ENCODE measurements around the gene ILF2. TPM values are rescaled to one million over a fixed set of nuclear protein-coding genes. Genes with fewer than 3 reads are reported as not detected.

Gene ILF2
- total and polyA plus RNA-seq, 2 of the 13 experiments (the other 11 are each of a cell fraction or from before 2014, with no cell fraction given) = 292 to 366 TPM

DNA sequence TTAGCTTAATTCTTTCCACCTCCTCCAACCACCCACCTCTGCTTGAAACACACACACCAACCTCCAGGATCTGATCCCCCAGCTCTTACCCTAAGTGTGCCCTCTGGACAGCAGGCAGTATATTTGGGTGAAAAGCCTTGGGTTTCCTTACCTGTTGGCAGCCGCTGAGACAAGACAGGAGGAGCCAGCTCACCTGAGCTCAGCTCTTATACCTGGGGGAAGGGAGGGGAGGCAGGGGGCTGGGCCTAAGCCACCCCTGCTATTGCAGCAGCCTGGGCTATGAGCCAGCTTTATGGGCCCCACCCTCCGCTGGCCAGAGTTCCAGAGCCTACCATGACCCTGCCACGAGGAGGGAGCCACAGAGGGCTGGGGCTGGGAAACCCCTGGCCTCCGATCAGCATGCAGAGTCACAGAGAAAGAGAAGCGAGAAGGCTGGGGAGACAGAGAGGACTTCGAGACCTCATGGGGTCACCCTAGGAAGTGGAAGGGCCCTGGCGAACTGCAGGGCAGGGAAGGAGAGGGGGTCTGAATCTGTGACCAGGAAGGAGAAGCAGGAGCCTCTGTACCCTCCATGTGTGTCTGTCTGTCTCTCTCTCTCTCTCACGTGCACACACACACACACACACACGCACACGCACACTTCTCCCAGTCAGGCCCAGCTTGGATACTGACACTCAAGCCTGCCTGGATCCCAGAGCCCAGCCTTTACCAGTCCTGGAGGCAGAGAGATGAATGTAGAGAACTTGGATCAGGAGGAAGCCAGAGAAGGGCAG, 54.5 kb downstream of the ILF2 start, which contains the start of gene S100A14 (continued):
- TF ChIP-seq, protein P1, sequence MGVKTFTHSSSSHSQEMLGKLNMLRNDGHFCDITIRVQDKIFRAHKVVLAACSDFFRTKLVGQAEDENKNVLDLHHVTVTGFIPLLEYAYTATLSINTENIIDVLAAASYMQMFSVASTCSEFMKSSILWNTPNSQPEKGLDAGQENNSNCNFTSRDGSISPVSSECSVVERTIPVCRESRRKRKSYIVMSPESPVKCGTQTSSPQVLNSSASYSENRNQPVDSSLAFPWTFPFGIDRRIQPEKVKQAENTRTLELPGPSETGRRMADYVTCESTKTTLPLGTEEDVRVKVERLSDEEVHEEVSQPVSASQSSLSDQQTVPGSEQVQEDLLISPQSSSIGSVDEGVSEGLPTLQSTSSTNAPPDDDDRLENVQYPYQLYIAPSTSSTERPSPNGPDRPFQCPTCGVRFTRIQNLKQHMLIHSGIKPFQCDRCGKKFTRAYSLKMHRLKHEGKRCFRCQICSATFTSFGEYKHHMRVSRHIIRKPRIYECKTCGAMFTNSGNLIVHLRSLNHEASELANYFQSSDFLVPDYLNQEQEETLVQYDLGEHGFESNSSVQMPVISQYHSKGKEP (CRISPR knock-in tag; IDR thresholded peaks at IDR 0.05) = no peak
- TF ChIP-seq NFYC (CRISPR knock-in tag; IDR thresholded peaks at IDR 0.05) = no peak
- TF ChIP-seq, protein P2, sequence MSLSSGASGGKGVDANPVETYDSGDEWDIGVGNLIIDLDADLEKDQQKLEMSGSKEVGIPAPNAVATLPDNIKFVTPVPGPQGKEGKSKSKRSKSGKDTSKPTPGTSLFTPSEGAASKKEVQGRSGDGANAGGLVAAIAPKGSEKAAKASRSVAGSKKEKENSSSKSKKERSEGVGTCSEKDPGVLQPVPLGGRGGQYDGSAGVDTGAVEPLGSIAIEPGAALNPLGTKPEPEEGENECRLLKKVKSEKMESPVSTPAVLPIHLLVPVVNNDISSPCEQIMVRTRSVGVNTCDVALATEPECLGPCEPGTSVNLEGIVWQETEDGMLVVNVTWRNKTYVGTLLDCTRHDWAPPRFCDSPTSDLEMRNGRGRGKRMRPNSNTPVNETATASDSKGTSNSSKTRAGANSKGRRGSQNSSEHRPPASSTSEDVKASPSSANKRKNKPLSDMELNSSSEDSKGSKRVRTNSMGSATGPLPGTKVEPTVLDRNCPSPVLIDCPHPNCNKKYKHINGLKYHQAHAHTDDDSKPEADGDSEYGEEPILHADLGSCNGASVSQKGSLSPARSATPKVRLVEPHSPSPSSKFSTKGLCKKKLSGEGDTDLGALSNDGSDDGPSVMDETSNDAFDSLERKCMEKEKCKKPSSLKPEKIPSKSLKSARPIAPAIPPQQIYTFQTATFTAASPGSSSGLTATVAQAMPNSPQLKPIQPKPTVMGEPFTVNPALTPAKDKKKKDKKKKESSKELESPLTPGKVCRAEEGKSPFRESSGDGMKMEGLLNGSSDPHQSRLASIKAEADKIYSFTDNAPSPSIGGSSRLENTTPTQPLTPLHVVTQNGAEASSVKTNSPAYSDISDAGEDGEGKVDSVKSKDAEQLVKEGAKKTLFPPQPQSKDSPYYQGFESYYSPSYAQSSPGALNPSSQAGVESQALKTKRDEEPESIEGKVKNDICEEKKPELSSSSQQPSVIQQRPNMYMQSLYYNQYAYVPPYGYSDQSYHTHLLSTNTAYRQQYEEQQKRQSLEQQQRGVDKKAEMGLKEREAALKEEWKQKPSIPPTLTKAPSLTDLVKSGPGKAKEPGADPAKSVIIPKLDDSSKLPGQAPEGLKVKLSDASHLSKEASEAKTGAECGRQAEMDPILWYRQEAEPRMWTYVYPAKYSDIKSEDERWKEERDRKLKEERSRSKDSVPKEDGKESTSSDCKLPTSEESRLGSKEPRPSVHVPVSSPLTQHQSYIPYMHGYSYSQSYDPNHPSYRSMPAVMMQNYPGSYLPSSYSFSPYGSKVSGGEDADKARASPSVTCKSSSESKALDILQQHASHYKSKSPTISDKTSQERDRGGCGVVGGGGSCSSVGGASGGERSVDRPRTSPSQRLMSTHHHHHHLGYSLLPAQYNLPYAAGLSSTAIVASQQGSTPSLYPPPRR (CRISPR knock-in tag; IDR thresholded peaks at IDR 0.05; ENCODE audit: borderline replicate concordance) = no peak
- no peak for TF ChIP-seq STAG1 (CRISPR knock-in tag; IDR thresholded peaks at IDR 0.05)
- no peak for TF ChIP-seq ETV5 (CRISPR knock-in tag; IDR thresholded peaks at IDR 0.05; ENCODE audit: borderline replicate concordance)
- no peak for TF ChIP-seq IKZF4 (CRISPR knock-in tag; IDR thresholded peaks at IDR 0.05; ENCODE audit: borderline replicate concordance, low read depth, not compliant biosample characterization)
- no peak for TF ChIP-seq ZSCAN22 (CRISPR knock-in tag; IDR thresholded peaks at IDR 0.05)
- TF ChIP-seq NRL (CRISPR knock-in tag; IDR thresholded peaks at IDR 0.05; ENCODE audit: borderline replicate concordance) = 0 out of 2 replicates have a peak, but pooled peaks have one; percentile 49
- TF ChIP-seq, protein P3, sequence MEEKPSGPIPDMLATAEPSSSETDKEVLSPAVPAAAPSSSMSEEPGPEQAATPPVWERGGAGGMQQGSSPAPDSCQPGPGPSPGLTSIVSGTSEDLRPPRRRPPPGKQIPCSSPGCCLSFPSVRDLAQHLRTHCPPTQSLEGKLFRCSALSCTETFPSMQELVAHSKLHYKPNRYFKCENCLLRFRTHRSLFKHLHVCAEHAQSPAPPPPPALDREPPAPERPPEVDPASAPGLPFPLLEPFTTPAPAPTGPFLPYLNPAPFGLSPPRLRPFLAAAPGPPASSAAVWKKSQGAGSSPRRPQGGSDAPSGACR (CRISPR knock-in tag; IDR thresholded peaks at IDR 0.05) = no peak
- TF ChIP-seq, protein P4, sequence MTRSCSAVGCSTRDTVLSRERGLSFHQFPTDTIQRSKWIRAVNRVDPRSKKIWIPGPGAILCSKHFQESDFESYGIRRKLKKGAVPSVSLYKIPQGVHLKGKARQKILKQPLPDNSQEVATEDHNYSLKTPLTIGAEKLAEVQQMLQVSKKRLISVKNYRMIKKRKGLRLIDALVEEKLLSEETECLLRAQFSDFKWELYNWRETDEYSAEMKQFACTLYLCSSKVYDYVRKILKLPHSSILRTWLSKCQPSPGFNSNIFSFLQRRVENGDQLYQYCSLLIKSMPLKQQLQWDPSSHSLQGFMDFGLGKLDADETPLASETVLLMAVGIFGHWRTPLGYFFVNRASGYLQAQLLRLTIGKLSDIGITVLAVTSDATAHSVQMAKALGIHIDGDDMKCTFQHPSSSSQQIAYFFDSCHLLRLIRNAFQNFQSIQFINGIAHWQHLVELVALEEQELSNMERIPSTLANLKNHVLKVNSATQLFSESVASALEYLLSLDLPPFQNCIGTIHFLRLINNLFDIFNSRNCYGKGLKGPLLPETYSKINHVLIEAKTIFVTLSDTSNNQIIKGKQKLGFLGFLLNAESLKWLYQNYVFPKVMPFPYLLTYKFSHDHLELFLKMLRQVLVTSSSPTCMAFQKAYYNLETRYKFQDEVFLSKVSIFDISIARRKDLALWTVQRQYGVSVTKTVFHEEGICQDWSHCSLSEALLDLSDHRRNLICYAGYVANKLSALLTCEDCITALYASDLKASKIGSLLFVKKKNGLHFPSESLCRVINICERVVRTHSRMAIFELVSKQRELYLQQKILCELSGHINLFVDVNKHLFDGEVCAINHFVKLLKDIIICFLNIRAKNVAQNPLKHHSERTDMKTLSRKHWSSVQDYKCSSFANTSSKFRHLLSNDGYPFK (CRISPR knock-in tag; IDR thresholded peaks at IDR 0.05; ENCODE audit: borderline replicate concordance) = no peak
- TF ChIP-seq ZNF879 (CRISPR knock-in tag; IDR thresholded peaks at IDR 0.05) = no peak
- TF ChIP-seq CREM (IDR thresholded peaks at IDR 0.05) = no peak
- no peak for TF ChIP-seq CREM (CRISPR knock-in tag; IDR thresholded peaks at IDR 0.05)
- TF ChIP-seq NCOA1 (CRISPR knock-in tag; IDR thresholded peaks at IDR 0.05) = no peak
- TF ChIP-seq, protein P5, sequence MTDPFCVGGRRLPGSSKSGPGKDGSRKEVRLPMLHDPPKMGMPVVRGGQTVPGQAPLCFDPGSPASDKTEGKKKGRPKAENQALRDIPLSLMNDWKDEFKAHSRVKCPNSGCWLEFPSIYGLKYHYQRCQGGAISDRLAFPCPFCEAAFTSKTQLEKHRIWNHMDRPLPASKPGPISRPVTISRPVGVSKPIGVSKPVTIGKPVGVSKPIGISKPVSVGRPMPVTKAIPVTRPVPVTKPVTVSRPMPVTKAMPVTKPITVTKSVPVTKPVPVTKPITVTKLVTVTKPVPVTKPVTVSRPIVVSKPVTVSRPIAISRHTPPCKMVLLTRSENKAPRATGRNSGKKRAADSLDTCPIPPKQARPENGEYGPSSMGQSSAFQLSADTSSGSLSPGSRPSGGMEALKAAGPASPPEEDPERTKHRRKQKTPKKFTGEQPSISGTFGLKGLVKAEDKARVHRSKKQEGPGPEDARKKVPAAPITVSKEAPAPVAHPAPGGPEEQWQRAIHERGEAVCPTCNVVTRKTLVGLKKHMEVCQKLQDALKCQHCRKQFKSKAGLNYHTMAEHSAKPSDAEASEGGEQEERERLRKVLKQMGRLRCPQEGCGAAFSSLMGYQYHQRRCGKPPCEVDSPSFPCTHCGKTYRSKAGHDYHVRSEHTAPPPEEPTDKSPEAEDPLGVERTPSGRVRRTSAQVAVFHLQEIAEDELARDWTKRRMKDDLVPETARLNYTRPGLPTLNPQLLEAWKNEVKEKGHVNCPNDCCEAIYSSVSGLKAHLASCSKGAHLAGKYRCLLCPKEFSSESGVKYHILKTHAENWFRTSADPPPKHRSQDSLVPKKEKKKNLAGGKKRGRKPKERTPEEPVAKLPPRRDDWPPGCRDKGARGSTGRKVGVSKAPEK (CRISPR knock-in tag; IDR thresholded peaks at IDR 0.05; ENCODE audit: borderline replicate concordance) = no peak
- no peak for TF ChIP-seq ZMYM2 (CRISPR knock-in tag; IDR thresholded peaks at IDR 0.05)
